ENCODE data around the gene CNIH3.

- no peak for TF ChIP-seq CTCF (IDR thresholded peaks at IDR 0.05)
- TF ChIP-seq POLR2A (IDR thresholded peaks at IDR 0.05): no peak
Observed at GRCh38 chr1:224784265-224785039, 168.3 kb downstream of the CNIH3 start.
